HG02763 (cell line): Measurements from ENCODE around the gene AKR1D1.
"Not testable (repeated sequence)": the region's sequence is repeated elsewhere in the genome, so short reads cannot be mapped to it uniquely, and the experiment has no call there.

Source experiments
- ATAC-seq: cut with Tn5 transposase; IDR thresholded peaks from one replicate; pipeline ENCODE4 v1.9.1; 2021; ENCODE audit warnings: mild to moderate bottlenecking, moderate library complexity; ENCODE audit not compliant: unreplicated experiment

AKR1D1 gene, protein sequence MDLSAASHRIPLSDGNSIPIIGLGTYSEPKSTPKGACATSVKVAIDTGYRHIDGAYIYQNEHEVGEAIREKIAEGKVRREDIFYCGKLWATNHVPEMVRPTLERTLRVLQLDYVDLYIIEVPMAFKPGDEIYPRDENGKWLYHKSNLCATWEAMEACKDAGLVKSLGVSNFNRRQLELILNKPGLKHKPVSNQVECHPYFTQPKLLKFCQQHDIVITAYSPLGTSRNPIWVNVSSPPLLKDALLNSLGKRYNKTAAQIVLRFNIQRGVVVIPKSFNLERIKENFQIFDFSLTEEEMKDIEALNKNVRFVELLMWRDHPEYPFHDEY

DNA sequence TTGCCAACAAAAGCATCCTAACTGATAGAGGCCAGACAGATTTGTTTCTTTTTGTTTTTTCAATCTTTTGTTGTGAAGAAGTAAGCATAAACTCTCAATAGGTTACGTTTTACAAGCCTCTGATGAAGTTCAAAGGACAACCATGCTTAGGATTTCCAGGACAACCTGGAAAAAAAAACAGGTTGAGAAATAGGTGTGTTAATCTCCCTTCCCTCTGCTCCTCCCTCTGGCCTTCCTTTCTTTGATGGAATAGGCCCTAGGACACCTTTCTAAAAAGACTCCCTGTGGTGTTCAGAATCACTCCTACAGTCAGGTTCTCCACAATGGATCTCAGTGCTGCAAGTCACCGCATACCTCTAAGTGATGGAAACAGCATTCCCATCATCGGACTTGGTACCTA lies at the start of gene AKR1D1:
TSS of gene AKR1D1 (plus strand) at position 264 of the 400 bp plus-strand sequence. CDS start at position 324, 60 bp downstream.
- ATAC-seq = no peak

GRCh38 chr7:138027100-138027499 lies 49.2 kb upstream of the AKR1D1 start:
- no peak for ATAC-seq

GRCh38 chr7:138029126-138029525 lies 47.1 kb upstream of the AKR1D1 start:
- ATAC-seq = no peak

DNA sequence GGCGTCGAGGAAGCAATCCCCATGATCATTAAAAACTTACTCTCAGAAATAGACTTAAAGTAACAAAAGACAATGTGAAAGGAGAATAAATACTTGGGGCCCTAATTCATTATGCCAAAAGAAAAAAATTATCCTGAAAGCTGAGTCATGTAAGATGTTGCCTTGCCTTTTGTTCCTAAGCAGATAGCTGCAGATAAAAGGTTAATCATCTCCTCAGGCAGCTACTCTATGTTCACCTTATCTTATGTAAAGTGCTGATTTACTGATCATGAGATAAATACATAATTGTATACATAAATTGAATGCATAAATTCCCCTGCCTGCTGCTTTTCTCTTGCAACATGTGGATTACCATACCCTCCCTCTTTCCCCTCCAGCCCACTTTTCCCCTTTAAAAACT lies 46.3 kb upstream of the AKR1D1 start:
- ATAC-seq = no peak

GRCh38 chr7:138030679-138031351 lies 45.4 kb upstream of the AKR1D1 start:
- ATAC-seq = no peak

- peak; percentile 67 for ATAC-seq
Observed at GRCh38 chr7:138032186-138032585, 44.1 kb upstream of the AKR1D1 start.

GRCh38 chr7:138032770-138033169 lies 43.5 kb upstream of the AKR1D1 start:
- no peak for ATAC-seq

DNA sequence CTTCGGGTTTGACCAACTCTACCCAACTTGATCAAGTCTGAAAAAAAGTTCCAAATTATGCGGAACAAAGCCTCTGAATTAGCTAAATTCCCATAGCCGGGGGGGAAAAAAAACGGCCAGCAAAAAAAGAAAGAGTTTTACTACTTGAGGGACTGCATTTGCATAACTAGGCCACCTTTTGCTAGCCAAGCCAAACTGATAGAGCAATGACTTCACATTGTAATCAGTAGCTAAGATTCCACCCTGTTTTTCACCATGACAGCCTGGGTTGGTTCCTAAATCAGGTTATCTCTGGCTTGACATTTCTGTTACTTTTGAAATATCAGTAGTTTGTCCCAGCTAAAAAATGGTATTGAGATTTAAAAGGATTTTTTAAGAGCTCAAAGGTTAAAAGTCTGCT lies 43.0 kb upstream of the AKR1D1 start:
- no peak for ATAC-seq

- no peak for ATAC-seq
Observed at GRCh38 chr7:138036135-138036534, 40.1 kb upstream of the AKR1D1 start.

- ATAC-seq = not testable (repeated sequence)
Observed at GRCh38 chr7:138040063-138040462, 36.2 kb upstream of the AKR1D1 start.

DNA sequence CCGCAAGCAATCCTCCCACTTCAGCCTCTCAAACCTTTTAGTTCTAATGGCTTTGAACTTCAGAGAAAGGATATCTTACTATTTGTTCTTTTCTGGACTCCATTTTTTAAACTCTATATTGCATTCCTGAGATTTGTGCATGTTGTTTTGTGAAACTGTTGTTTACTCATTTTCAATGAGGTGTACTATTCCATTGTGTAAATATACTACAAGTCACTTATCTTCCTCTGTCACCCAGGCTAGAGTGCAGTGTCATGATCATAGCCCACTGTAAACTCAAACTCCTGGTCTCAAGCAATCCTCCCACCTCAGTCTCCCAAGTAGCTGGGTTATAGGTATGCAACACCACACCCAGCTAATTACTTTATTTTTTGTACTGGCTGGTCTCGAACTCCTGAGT lies 31.4 kb upstream of the AKR1D1 start:
- no peak for ATAC-seq

GRCh38 chr7:138047907-138048306 lies 28.4 kb upstream of the AKR1D1 start:
- ATAC-seq = no peak

DNA sequence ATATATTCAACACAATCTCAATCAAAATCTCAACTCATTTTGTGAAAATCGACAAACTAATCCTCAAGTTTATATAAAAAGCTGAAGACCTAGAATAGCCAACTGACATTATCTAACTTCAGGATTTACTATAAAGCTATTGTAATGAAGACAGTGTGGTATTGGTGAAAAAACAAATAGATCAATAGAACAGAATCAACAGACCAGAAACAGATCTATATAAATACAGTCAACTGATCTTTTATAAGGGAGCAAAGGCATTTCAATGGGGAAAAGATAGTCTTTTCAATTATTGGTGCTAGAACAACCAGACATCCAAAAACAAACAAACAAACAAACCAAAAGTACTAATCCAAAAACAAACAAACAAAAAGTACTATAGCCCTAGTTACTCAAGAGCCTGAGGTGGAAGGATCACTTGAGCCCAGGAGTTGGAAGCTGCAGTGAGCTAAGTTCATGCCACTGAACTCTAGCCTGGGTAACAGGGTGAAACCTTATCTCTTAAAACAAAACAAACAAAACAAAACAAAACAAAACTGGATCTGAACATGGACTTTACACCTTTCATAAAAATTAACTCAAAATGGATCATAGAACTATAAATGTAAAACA lies 26.6 kb upstream of the AKR1D1 start:
- no peak for ATAC-seq

DNA sequence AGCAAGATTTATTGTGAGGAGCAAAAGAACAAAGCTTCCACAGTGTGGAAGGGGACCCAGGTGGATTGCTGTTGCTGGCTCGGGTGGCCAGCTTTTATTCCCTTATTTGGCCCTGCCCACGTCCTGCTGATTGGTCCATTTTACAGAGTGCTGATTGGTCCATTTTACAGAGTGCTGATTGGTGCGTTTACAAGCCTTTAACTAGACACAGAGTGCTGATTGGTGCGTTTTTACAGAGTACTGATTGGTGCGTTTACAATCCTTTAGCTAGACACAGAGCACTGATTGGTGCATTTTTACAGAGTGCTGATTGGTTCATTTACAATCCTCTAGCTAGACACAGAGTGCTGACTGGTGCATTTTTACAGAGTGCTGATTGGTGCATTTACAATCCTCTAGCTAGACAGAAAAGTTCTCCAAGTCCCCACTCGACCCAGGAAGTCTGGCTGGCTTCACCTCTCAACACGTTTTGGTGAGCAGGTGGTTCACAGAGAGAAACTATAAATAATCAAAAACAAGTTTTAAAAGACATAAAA lies 24.5 kb upstream of the AKR1D1 start:
- ATAC-seq = not testable (repeated sequence)

- no peak for ATAC-seq
Observed at GRCh38 chr7:138052696-138053095, 23.6 kb upstream of the AKR1D1 start.

DNA sequence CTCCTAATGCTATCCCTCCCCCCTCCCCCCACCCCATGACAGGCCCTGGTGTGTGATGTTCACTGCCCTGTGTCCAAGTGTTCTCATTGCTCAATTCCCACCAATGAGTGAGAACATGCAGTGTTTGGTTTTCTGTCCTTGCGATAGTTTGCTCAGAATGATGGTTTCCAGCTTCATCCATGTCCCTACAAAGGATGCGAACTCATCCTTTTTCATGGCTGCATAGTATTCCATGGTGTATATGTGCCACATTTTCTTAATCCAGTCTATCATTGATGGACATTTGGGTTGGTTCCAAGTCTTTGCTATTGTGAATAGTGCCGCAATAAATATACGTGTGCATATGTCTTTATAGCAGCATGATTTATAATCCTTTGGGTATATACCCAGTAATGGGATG lies 20.6 kb upstream of the AKR1D1 start:
- not testable (repeated sequence) for ATAC-seq

DNA sequence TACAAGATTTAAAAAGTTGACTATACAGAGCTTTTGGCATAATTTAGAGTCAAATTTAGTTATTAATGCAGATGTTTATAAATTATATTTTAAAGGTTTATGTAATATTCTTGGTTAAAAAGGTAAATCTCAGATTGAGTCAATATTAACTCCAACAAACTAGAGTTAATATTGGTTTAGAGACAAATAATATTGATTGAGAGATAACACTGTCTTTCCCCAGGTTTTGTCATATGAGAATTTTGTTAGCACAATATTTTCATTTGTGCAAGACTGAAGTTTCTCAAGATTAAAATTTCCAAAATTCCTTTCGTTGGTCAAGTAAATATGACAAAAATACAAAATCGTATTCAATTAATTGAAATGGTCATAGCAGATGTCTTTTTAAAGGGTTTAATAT lies 12.9 kb upstream of the AKR1D1 start:
- ATAC-seq = no peak

GRCh38 chr7:138064856-138065357 lies 11.4 kb upstream of the AKR1D1 start:
- ATAC-seq = no peak

- ATAC-seq = no peak
Observed at GRCh38 chr7:138065827-138066226, 10.4 kb upstream of the AKR1D1 start.

- ATAC-seq = no peak
Observed at GRCh38 chr7:138066954-138067394, 9.3 kb upstream of the AKR1D1 start.

DNA sequence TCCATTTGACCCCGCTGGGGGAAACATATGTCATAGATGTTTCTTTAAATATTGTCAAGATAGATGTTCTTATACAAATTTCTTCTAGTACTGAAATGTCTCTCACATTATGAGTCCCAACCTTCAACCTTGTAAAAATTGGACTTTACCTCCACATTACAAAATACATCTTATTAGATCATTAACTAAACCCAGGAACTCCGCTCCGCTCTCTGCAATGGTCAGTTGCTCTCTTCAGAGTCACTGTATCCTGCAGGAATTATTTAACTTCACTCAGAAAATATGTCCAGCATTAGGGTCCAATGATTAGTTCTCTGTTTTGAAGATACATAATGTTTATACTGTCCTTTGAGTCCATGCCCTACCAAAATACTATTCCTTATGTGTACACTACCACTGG lies 8.5 kb upstream of the AKR1D1 start:
- no peak for ATAC-seq

- no peak for ATAC-seq
Observed at GRCh38 chr7:138070908-138071307, 5.4 kb upstream of the AKR1D1 start.
